Osteoblast (primary cell): ENCODE measurements around the gene LRRIQ1. TPM values are rescaled to one million over a fixed set of nuclear protein-coding genes. Genes with fewer than 3 reads are reported as not detected.
"Not testable (repeated sequence)": the region's sequence is repeated elsewhere in the genome, so short reads cannot be mapped to it uniquely, and the experiment has no call there.

ENCODE experiments used
- DNase-seq: peaks from one replicate; pipeline ENCODE4 v3.0.0; 2011; ENCODE audit warnings: low spot score, mixed read lengths; ENCODE audit not compliant: insufficient read length; ENCODE audit errors: missing footprints
- H2AFZ ChIP-seq: 2 replicates; pipeline ENCODE4 v1.6.0; 2011; ENCODE audit warnings: mild to moderate bottlenecking, low read length
- H3K27ac ChIP-seq: 2 replicates; pipeline ENCODE4 v1.5.1; 2011; ENCODE audit warnings: mild to moderate bottlenecking, low read depth, low read length, moderate library complexity
- H3K27me3 ChIP-seq: 2 replicates; pipeline ENCODE4 v1.6.0; 2012; ENCODE audit warnings: mild to moderate bottlenecking, control low read depth, inconsistent platforms, low read length, moderate library complexity; ENCODE audit not compliant: insufficient read depth
- H3K36me3 ChIP-seq: 2 replicates; pipeline ENCODE4 v1.5.1; 2011; ENCODE audit warnings: mild to moderate bottlenecking, low read length, control low read depth, moderate library complexity; ENCODE audit not compliant: insufficient read depth
- H3K4me1 ChIP-seq: 2 replicates; pipeline ENCODE4 v1.5.1; 2011; ENCODE audit warnings: mild to moderate bottlenecking, low read length, control low read depth, moderate library complexity; ENCODE audit not compliant: insufficient read depth
- H3K4me2 ChIP-seq: 2 replicates; pipeline ENCODE4 v1.6.0; 2011; ENCODE audit warnings: mild to moderate bottlenecking, low read length; ENCODE audit not compliant: insufficient read depth
- H3K4me3 ChIP-seq: fragments of 200-600 bp; sonication (generic); 3 replicates; pipeline ENCODE4 v1.5.1; 2012; ENCODE audit warnings: mild to moderate bottlenecking, low read length, inconsistent platforms; ENCODE audit not compliant: insufficient read depth
- H3K79me2 ChIP-seq: 2 replicates; pipeline ENCODE4 v1.6.0; 2012; ENCODE audit warnings: mild to moderate bottlenecking, low read length, control low read depth, inconsistent platforms; ENCODE audit not compliant: insufficient read depth
- H3K9me3 ChIP-seq: 2 replicates; pipeline ENCODE4 v1.5.1; 2011; ENCODE audit warnings: low read depth, low read length, control low read depth
- H4K20me1 ChIP-seq: 2 replicates; pipeline ENCODE4 v1.6.0; 2012; ENCODE audit warnings: mild to moderate bottlenecking, low read length, control low read depth; ENCODE audit not compliant: insufficient read depth
- CTCF ChIP-seq: IDR thresholded peaks from 2 replicates; pipeline ENCODE4 v1.5.1; 2011; ENCODE audit warnings: mild to moderate bottlenecking, low read depth, low read length, moderate library complexity; ENCODE audit errors: extremely low read depth
- total RNA-seq: library from RNA; depleted of rRNA; stranded (reverse); fragments of >200 nt; gene quantifications from 2 replicates; pipeline ENCODE4 v1.2.3, GENCODE V29; 2012

LRRIQ1 gene
- total RNA-seq, 1 donor: not detected

DNA sequence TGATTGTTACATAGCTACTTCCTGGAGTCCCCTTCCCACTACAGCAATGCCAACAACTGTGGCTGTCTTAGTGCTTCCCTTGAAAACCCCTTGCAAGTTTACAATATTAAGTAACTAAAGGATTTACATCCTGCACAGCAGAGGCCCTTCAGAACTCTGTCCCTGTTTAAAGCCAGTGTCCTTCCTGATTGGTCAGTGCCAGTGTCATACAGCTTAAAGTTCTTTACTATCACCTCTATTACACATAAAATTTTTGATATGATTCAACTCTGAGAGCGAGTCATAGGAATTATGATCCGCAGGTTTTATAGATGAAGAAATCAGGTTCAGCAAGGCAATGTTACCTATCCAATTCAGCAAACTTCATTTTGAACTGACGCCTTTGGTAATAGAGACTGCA is 152.5 kb downstream of the LRRIQ1 start:
- Histone ChIP-seq H3K79me2 (no peaks in the 10 kb centered on the region), H3K4me3 (no peak overlapping the region), H3K27ac (no peak overlapping the region), H3K9me3 (no peaks in the 10 kb centered on the region), H2AFZ (no peak overlapping the region), H3K27me3 (no peaks in the 10 kb centered on the region), H3K4me2 (no peak overlapping the region), H3K4me1 (no peaks in the 10 kb centered on the region), H3K36me3 (no peaks in the 10 kb centered on the region), H4K20me1 (no peaks in the 10 kb centered on the region)
- TF ChIP-seq CTCF: no peak
- DNase-seq: no peak

- no peaks in the 10 kb centered on the region for H3K36me3 ChIP-seq
- H3K4me3 ChIP-seq: no peak overlapping the region
- H2AFZ ChIP-seq: no peak overlapping the region
- no peaks in the 10 kb centered on the region for H3K4me1 ChIP-seq
- H3K27me3 ChIP-seq: no peaks in the 10 kb centered on the region
- no peak for DNase-seq
- no peaks in the 10 kb centered on the region for H3K9me3 ChIP-seq
- no peaks in the 10 kb centered on the region for H3K79me2 ChIP-seq
- H3K4me2 ChIP-seq: no peak overlapping the region
- no peaks in the 10 kb centered on the region for H4K20me1 ChIP-seq
- no peak overlapping the region for H3K27ac ChIP-seq
- no peak for TF ChIP-seq CTCF
Observed at GRCh38 chr12:85190728-85191127, 154.6 kb downstream of the LRRIQ1 start.

- not testable (repeated sequence) for H3K4me2 ChIP-seq, H3K27ac ChIP-seq, H3K9me3 ChIP-seq, H4K20me1 ChIP-seq, H3K36me3 ChIP-seq, DNase-seq, H2AFZ ChIP-seq, H3K27me3 ChIP-seq, H3K79me2 ChIP-seq, H3K4me1 ChIP-seq, H3K4me3 ChIP-seq
Observed at GRCh38 chr12:85203809-85204208, 167.7 kb downstream of the LRRIQ1 start.

- H4K20me1 ChIP-seq: no peaks in the 10 kb centered on the region
Observed at GRCh38 chr12:85206543-85206942, 170.4 kb downstream of the LRRIQ1 start.

DNA sequence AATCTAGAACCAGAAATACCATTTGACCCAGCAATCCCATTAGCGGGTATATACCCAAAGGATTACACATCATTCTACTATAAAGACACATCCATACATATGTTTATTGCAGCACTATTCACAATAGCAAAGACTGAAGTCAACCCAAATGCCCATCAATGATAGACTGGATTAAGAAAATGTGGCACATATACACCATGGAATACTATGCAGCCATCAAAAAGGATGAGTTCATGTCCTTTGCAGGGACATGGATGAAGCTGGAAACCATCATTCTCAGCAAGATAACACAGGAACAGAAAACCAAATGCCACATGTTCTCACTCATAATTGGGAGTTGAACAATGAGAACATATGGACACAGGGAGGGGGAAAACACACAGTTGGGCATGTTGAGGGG is 188.2 kb downstream of the LRRIQ1 start:
- not testable (repeated sequence) for H3K79me2 ChIP-seq, DNase-seq, H3K4me3 ChIP-seq, H3K4me1 ChIP-seq, H2AFZ ChIP-seq, H4K20me1 ChIP-seq, H3K4me2 ChIP-seq, H3K36me3 ChIP-seq, H3K9me3 ChIP-seq, H3K27me3 ChIP-seq, H3K27ac ChIP-seq

More at GRCh38 chr12:85206543-85206942, 170.4 kb downstream of the LRRIQ1 start:
- H2AFZ ChIP-seq: no peak overlapping the region
- H3K9me3 ChIP-seq: peaks cover 6% of the 10 kb centered on the region
- TF ChIP-seq CTCF: no peak
- no peak overlapping the region for H3K4me2 ChIP-seq
- no peaks in the 10 kb centered on the region for H3K36me3 ChIP-seq
- no peak overlapping the region for H3K27ac ChIP-seq
- no peaks in the 10 kb centered on the region for H3K4me1 ChIP-seq
- DNase-seq: no peak
- no peaks in the 10 kb centered on the region for H3K27me3 ChIP-seq
- no peaks in the 10 kb centered on the region for H3K79me2 ChIP-seq
- H3K4me3 ChIP-seq: no peak overlapping the region
